ENCODE data around the gene CCDC92B. TPM values are rescaled to one million over a fixed set of nuclear protein-coding genes. Genes with fewer than 3 reads are reported as not detected.

Gene CCDC92B
- total RNA-seq, 1 experiment from 2014 or later, result 15.2 TPM

DNA sequence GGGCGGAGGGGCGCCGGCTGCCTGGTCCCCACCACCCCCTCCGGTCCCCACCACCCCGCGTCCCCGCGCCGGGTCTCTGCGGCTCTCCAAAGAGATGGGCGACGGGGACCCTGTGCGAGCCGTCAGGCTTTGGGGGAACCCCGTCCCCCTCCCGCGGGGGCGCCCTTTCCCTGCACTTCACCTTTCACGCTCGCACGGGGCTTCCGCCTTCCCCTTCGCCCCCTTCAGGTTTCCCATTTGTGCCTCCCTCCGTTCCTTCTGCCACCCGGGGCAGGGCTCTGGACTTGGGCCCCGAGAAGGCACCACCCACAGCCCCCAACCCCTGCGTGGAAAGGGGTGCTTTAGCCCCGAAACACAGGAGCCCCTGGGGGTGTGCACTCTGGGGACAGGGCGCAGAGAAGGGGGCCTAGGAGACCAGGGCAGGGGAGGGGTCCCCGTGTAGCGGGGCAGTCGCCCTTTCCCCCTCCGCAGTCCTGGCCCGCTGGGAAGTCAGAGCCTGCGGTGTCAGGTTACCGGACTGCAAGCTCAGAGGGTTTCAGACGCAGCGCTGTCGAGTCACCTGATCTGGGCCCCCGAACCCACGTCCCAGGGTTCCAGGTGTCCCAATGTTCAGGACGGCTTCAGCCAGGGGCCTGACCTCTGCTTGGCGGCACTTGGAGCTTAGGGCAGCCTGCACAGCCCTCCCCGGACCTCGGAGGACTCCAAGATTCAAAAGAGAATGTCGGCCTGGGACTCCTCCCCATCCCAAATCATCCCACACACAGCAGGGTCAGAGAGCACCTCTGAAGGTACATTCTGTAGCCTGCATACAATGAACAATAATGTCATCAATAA is 6.7 kb upstream of the CCDC92B start (continued):
- TF ChIP-seq, protein P1, sequence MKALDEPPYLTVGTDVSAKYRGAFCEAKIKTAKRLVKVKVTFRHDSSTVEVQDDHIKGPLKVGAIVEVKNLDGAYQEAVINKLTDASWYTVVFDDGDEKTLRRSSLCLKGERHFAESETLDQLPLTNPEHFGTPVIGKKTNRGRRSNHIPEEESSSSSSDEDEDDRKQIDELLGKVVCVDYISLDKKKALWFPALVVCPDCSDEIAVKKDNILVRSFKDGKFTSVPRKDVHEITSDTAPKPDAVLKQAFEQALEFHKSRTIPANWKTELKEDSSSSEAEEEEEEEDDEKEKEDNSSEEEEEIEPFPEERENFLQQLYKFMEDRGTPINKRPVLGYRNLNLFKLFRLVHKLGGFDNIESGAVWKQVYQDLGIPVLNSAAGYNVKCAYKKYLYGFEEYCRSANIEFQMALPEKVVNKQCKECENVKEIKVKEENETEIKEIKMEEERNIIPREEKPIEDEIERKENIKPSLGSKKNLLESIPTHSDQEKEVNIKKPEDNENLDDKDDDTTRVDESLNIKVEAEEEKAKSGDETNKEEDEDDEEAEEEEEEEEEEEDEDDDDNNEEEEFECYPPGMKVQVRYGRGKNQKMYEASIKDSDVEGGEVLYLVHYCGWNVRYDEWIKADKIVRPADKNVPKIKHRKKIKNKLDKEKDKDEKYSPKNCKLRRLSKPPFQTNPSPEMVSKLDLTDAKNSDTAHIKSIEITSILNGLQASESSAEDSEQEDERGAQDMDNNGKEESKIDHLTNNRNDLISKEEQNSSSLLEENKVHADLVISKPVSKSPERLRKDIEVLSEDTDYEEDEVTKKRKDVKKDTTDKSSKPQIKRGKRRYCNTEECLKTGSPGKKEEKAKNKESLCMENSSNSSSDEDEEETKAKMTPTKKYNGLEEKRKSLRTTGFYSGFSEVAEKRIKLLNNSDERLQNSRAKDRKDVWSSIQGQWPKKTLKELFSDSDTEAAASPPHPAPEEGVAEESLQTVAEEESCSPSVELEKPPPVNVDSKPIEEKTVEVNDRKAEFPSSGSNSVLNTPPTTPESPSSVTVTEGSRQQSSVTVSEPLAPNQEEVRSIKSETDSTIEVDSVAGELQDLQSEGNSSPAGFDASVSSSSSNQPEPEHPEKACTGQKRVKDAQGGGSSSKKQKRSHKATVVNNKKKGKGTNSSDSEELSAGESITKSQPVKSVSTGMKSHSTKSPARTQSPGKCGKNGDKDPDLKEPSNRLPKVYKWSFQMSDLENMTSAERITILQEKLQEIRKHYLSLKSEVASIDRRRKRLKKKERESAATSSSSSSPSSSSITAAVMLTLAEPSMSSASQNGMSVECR (CRISPR knock-in tag; IDR thresholded peaks at IDR 0.05; ENCODE audit: borderline replicate concordance), result no peak
- no peak for TF ChIP-seq FOXK1 (CRISPR knock-in tag; IDR thresholded peaks at IDR 0.05)
- no peak for TF ChIP-seq SOX15 (CRISPR knock-in tag; IDR thresholded peaks at IDR 0.05)
- TF ChIP-seq GTF2I (CRISPR knock-in tag; conservative IDR thresholded peaks at IDR 0.05), result no peak
- peak; percentile 68 for TF ChIP-seq SP1 (CRISPR knock-in tag; conservative IDR thresholded peaks at IDR 0.05)
- TF ChIP-seq FOXP1 (CRISPR knock-in tag; IDR thresholded peaks at IDR 0.05; ENCODE audit: borderline replicate concordance), result peak; percentile 26; the same call in 1 of the 2 replicates
- TF ChIP-seq TCF7 (CRISPR knock-in tag; IDR thresholded peaks at IDR 0.05; ENCODE audit: low read depth), result no peak
- TF ChIP-seq, protein P2, sequence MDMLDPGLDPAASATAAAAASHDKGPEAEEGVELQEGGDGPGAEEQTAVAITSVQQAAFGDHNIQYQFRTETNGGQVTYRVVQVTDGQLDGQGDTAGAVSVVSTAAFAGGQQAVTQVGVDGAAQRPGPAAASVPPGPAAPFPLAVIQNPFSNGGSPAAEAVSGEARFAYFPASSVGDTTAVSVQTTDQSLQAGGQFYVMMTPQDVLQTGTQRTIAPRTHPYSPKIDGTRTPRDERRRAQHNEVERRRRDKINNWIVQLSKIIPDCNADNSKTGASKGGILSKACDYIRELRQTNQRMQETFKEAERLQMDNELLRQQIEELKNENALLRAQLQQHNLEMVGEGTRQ (CRISPR knock-in tag; IDR thresholded peaks at IDR 0.05), result peak; percentile 76
- TF ChIP-seq ZNF263 (CRISPR knock-in tag; IDR thresholded peaks at IDR 0.05; ENCODE audit: low read depth), result peak; percentile 69; the same call in 1 of the 2 replicates
- TF ChIP-seq, protein P3, sequence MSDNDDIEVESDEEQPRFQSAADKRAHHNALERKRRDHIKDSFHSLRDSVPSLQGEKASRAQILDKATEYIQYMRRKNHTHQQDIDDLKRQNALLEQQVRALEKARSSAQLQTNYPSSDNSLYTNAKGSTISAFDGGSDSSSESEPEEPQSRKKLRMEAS (CRISPR knock-in tag; IDR thresholded peaks at IDR 0.05), result peak; percentile 66; the same call in 1 of the 2 replicates

DNA sequence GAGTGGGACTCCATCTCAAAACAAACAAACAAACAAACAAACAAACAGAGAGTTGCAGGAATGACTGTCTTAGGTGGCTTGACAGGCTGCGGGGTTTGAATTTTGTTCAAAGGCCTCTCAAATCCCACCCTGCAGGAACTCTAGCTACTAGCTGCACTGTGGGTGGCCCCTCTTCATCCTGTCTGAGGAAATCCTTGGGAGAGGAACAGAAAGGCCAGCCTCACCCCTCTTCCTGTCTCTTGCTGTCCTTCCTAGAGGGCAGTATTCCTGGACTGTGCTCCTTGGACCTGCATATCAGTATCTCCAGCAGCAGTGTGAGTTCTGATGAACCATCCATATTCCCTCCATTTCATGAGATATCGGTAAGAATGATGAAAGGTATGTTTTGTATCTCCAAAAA is 2.0 kb upstream of the CCDC92B start:
- Mint-ChIP-seq H3K27ac (no peak overlapping the region), H3K4me1 (peaks cover 23% of the 10 kb centered on the region), H3K27me3 (ENCODE audit: low read depth) (peaks cover 29% of the 10 kb centered on the region), H3K36me3 (no peaks in the 10 kb centered on the region), H3K9me3 (no peaks in the 10 kb centered on the region), H3K4me3 (no peak overlapping the region)
- ATAC-seq (no peak; the same call in 1 of the 2 replicates), DNase-seq (ENCODE audit: low spot score) (peak; percentile 27)
- CTCF ChIA-PET, result interaction anchor here (0.7 to 1.7 kb wide), 8 partner anchors 26 to 72 kb away, joined by 3 to 7 read pairs (median 4); no protein-coding TSS in a partner anchor
- TF ChIP-seq ETV6 (CRISPR knock-in tag; IDR thresholded peaks at IDR 0.05) (no peak), ZNF671 (CRISPR knock-in tag; IDR thresholded peaks at IDR 0.05) (no peak), GTF2I (CRISPR knock-in tag; conservative IDR thresholded peaks at IDR 0.05) (no peak), TEAD1 (CRISPR knock-in tag; IDR thresholded peaks at IDR 0.05) (no peak), JAZF1 (CRISPR knock-in tag; IDR thresholded peaks at IDR 0.05) (no peak), HMGA2 (CRISPR knock-in tag; IDR thresholded peaks at IDR 0.05) (no peak), GRHL2 (CRISPR knock-in tag; IDR thresholded peaks at IDR 0.05; ENCODE audit: insufficient replicate concordance, severe bottlenecking) (no peak), CREM (CRISPR knock-in tag; IDR thresholded peaks at IDR 0.05) (no peak), ZNF416 (CRISPR knock-in tag; IDR thresholded peaks at IDR 0.05) (no peak), ATF1 (CRISPR knock-in tag; IDR thresholded peaks at IDR 0.05) (no peak)
- TF ChIP-seq, protein P4, sequence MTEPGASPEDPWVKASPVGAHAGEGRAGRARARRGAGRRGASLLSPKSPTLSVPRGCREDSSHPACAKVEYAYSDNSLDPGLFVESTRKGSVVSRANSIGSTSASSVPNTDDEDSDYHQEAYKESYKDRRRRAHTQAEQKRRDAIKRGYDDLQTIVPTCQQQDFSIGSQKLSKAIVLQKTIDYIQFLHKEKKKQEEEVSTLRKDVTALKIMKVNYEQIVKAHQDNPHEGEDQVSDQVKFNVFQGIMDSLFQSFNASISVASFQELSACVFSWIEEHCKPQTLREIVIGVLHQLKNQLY (CRISPR knock-in tag; IDR thresholded peaks at IDR 0.05), result no peak
- TF ChIP-seq, protein P5, sequence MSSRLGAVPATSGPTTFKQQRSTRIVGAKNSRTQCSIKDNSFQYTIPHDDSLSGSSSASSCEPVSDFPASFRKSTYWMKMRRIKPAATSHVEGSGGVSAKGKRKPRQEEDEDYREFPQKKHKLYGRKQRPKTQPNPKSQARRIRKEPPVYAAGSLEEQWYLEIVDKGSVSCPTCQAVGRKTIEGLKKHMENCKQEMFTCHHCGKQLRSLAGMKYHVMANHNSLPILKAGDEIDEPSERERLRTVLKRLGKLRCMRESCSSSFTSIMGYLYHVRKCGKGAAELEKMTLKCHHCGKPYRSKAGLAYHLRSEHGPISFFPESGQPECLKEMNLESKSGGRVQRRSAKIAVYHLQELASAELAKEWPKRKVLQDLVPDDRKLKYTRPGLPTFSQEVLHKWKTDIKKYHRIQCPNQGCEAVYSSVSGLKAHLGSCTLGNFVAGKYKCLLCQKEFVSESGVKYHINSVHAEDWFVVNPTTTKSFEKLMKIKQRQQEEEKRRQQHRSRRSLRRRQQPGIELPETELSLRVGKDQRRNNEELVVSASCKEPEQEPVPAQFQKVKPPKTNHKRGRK (CRISPR knock-in tag; IDR thresholded peaks at IDR 0.05; ENCODE audit: borderline replicate concordance), result no peak
- TF ChIP-seq, protein P6, sequence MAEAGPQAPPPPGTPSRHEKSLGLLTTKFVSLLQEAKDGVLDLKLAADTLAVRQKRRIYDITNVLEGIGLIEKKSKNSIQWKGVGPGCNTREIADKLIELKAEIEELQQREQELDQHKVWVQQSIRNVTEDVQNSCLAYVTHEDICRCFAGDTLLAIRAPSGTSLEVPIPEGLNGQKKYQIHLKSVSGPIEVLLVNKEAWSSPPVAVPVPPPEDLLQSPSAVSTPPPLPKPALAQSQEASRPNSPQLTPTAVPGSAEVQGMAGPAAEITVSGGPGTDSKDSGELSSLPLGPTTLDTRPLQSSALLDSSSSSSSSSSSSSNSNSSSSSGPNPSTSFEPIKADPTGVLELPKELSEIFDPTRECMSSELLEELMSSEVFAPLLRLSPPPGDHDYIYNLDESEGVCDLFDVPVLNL (CRISPR knock-in tag; IDR thresholded peaks at IDR 0.05; ENCODE audit: borderline replicate concordance, low read depth), result no peak
- POLR2A ChIA-PET, result interaction anchor here (1.4 kb wide), 1 partner anchor 30 kb away, joined by 3 read pairs; no protein-coding TSS in a partner anchor

Data from WTC11 (cell line).